Pulmonary artery endothelial cell (primary cell): ENCODE data around the gene TRIM69. TPM values are rescaled to one million over a fixed set of nuclear protein-coding genes. Genes with fewer than 3 reads are reported as not detected.

Experiments used
- DNase-seq: peaks from one replicate; pipeline ENCODE4 v3.0.0-alpha.2; 2011; ENCODE audit warnings: low read depth, low spot score
- total RNA-seq: library from RNA; depleted of rRNA; stranded (reverse); fragments of >200 nt; gene quantifications from 2 replicates; pipeline ENCODE4 v1.2.3, GENCODE V29; 2014

Gene TRIM69
- total RNA-seq, 1 donor from 2014 or later = 7.2 TPM

- DNase-seq = no peak
These were observed 66.0 kb downstream of the TRIM69 start for GRCh38 chr15:44802336-44802735.

GRCh38 chr15:44804298-44805046, 68.1 kb downstream of the TRIM69 start:
- peak; percentile 91 for DNase-seq

- no peak for DNase-seq
These were observed 72.2 kb downstream of the TRIM69 start for GRCh38 chr15:44808557-44808956.

- no peak for DNase-seq
These were observed 73.9 kb downstream of the TRIM69 start for GRCh38 chr15:44810237-44810636.

GRCh38 chr15:44811337-44811736, 75.0 kb downstream of the TRIM69 start:
- DNase-seq = no peak

GRCh38 chr15:44812029-44812517, 75.7 kb downstream of the TRIM69 start:
- DNase-seq = no peak

GRCh38 chr15:44813231-44813630, 76.9 kb downstream of the TRIM69 start:
- no peak for DNase-seq

Other genes starting within 250 kb of the TRIM69 start
- 49.5 and 74.3 TPM in 2 replicates for gene EIF3J, start 199.4 kb upstream of the TRIM69 start, total RNA-seq
- gene SPG11, start 72.9 kb upstream of the TRIM69 start, total RNA-seq = 42.3 and 54.8 TPM in 2 replicates
- gene PATL2, start 25.2 kb upstream of the TRIM69 start, total RNA-seq = under 0.01 TPM in 1 of 2 replicates, not detected in the other
- 1,552 and 2,400 TPM in 2 replicates for gene B2M, start 25.0 kb upstream of the TRIM69 start, total RNA-seq
- gene TERB2, start 220.2 kb downstream of the TRIM69 start, total RNA-seq = not detected in 2 replicates